RPMI7951 (cell line): ENCODE measurements around the gene DARS1. TPM values are rescaled to one million over a fixed set of nuclear protein-coding genes. Genes with fewer than 3 reads are reported as not detected.
"Not testable (repeated sequence)": the region's sequence is repeated elsewhere in the genome, so short reads cannot be mapped to it uniquely, and the experiment has no call there.

Experiments
- DNase-seq: peaks from one replicate; pipeline ENCODE4 v3.0.0-alpha.2; 2012; ENCODE audit warnings: low read depth
- total RNA-seq: library from RNA; depleted of rRNA; stranded (reverse); fragments of >200 nt; shearing (Covaris generic); gene quantifications from 2 replicates; pipeline ENCODE4 v1.2.3, GENCODE V29; 2014; rRNA removed

The DARS1 gene
- total RNA-seq, 1 experiment from 2014 or later, result 222 TPM

GRCh38 chr2:135885709-135886108 lies 99.7 kb downstream of the DARS1 start:
- no peak for DNase-seq

- DNase-seq, result no peak
These were observed 103.0 kb downstream of the DARS1 start for GRCh38 chr2:135882415-135882814.

- not testable (repeated sequence) for DNase-seq
These were observed 108.7 kb downstream of the DARS1 start for GRCh38 chr2:135876770-135877169.

- DNase-seq, result peak; percentile 98
These were observed 109.2 kb downstream of the DARS1 start, which contains the start of gene MCM6 for GRCh38 chr2:135876066-135876711. MCM6 (minus strand) TSS chr2:135876443; CDS start chr2:135876365, 78 bp downstream.

- peak; percentile 67 for DNase-seq
These were observed 109.8 kb downstream of the DARS1 start for GRCh38 chr2:135875491-135876065.

- no peak for DNase-seq
These were observed 110.6 kb downstream of the DARS1 start for GRCh38 chr2:135874777-135875365.

- DNase-seq, result no peak
These were observed 114.9 kb downstream of the DARS1 start for GRCh38 chr2:135870571-135870970.

- DNase-seq, result no peak
These were observed 122.2 kb downstream of the DARS1 start for GRCh38 chr2:135863233-135863632.

- no peak for DNase-seq
These were observed 122.7 kb downstream of the DARS1 start for GRCh38 chr2:135862718-135863117.

Other genes with a start within 250 kb of the DARS1 start
- gene UBXN4, start 243.8 kb downstream of the DARS1 start, total RNA-seq, result 44.1 and 60.9 TPM in 2 replicates
- not detected in 2 replicates for gene LCT, start 148.4 kb downstream of the DARS1 start, total RNA-seq
- 25.1 and 26.9 TPM in 2 replicates for gene MCM6, start 109.2 kb downstream of the DARS1 start, total RNA-seq
- gene CXCR4, start 132.5 kb upstream of the DARS1 start, total RNA-seq, result not detected in 2 replicates